GM12878 (cell line): ENCODE results near the gene BSPRY. TPM values are rescaled to one million over a fixed set of nuclear protein-coding genes. Genes with fewer than 3 reads are reported as not detected.

Experiments used
- ATAC-seq: fragments of 200-7000 bp; cut with Tn5 transposase; 3 replicates; pipeline ENCODE4 v1.9.1; 2020; ENCODE audit warnings: mild to moderate bottlenecking, moderate library complexity
- BruUV-seq: library from RNA; stranded (reverse); fragments of 400-500 nt; replicated peaks from 2 replicates; lab custom pipeline; 2021; lab: Mats Ljungman, UMichigan
- CTCF ChIA-PET: fragments of 300-600 bp; sonication (Branson Sonifier 250); formaldehyde crosslinking; extraction: SDS; loops from one replicate; lab custom pipeline; 2021; ENCODE audit warnings: inconsistent platforms; lab: Yijun Ruan, JAX
- POLR2A ChIA-PET: fragments of 350-600 bp; formaldehyde crosslinking; extraction: SDS; loops from one replicate; lab custom pipeline; 2021; ENCODE audit warnings: inconsistent platforms; lab: Charles Lee
- RAD21 ChIA-PET: fragments of 300-600 bp; sonication (Branson Sonifier 250); formaldehyde crosslinking; loops from one replicate; lab custom pipeline; 2023; ENCODE audit warnings: antibody characterized with exemption; ENCODE audit not compliant: unreplicated experiment; lab: Charles Lee
- SMC1A ChIA-PET: fragments of 300-600 bp; sonication (Branson Sonifier 250); formaldehyde crosslinking; loops from one replicate; lab custom pipeline; 2023; ENCODE audit not compliant: unreplicated experiment, uncharacterized antibody; lab: Charles Lee
- DNase-seq: peaks from one replicate; pipeline ENCODE4 v3.0.0-alpha.2; 2011; ENCODE audit warnings: low read depth, low spot score
- FAIRE-seq: peaks from 3 replicates; lab custom pipeline; 2011; peaks lifted over from hg19 to GRCh38; lab: Jason Lieb, UNC
- H2AFZ ChIP-seq: 2 replicates; pipeline ENCODE4 v1.6.0; 2011; ENCODE audit warnings: low read depth, low read length, control low read depth; ENCODE audit not compliant: control insufficient read depth
- H3K27ac ChIP-seq: 2 replicates; pipeline ENCODE4 v1.5.1; 2011; ENCODE audit warnings: control low read depth; ENCODE audit not compliant: control insufficient read depth, insufficient read depth
- H3K27me3 ChIP-seq, 2 experiments: replicated peaks in 1 of 2; 2 replicates each; pipeline versions ENCODE4 v1.6.0 to v1.6.1; 2011; ENCODE audit warnings: low read length in 1 of 2; ENCODE audit not compliant: control insufficient read depth in 2 of 2, insufficient read depth in 2 of 2
- H3K36me3 ChIP-seq, 2 experiments: 2 replicates each; pipeline ENCODE4 v1.5.1; 2011; ENCODE audit warnings: low read length in 1 of 2; ENCODE audit not compliant: control insufficient read depth in 2 of 2, insufficient read depth in 2 of 2
- H3K4me1 ChIP-seq: 2 replicates; pipeline ENCODE4 v1.6.1; 2011; ENCODE audit warnings: mild to moderate bottlenecking, low read length, moderate library complexity, mixed read lengths; ENCODE audit not compliant: control insufficient read depth, insufficient read depth
- H3K4me2 ChIP-seq: 2 replicates; pipeline ENCODE4 v1.6.0; 2011; ENCODE audit warnings: control low read depth; ENCODE audit not compliant: control insufficient read depth, insufficient read depth
- H3K4me3 ChIP-seq: fragments of 200-600 bp; sonication (generic); 2 replicates; pipeline ENCODE4 v1.5.1; 2016
- H3K79me2 ChIP-seq: 2 replicates; pipeline ENCODE4 v1.6.0; 2011; ENCODE audit warnings: low read length; ENCODE audit not compliant: control insufficient read depth, insufficient read depth
- H3K9ac ChIP-seq: 2 replicates; pipeline ENCODE4 v1.8.0; 2011; ENCODE audit warnings: low read length, control low read depth, mixed read lengths; ENCODE audit not compliant: control insufficient read depth, insufficient read depth
- H3K9me3 ChIP-seq: replicated peaks from 3 replicates; pipeline ENCODE4 v1.5.1; 2011; ENCODE audit warnings: mild to moderate bottlenecking, low read length; ENCODE audit not compliant: control insufficient read depth, insufficient read depth
- H4K20me1 ChIP-seq: 2 replicates; pipeline ENCODE4 v1.6.0; 2011; ENCODE audit not compliant: control insufficient read depth, insufficient read depth
- ASH2L ChIP-seq: fragments of 300-600, 200-600 bp; sonication (generic); IDR thresholded peaks from 2 replicates; pipeline ENCODE4 v1.6.1; 2017; ENCODE audit warnings: low read depth, mild to moderate bottlenecking, borderline replicate concordance
- BHLHE40 ChIP-seq, 2 experiments: fragments of 450-650 bp in 1 of 2; IDR thresholded peaks; 2 replicates each; pipeline ENCODE4 v1.6.1; 2011 to 2017; ENCODE audit warnings: low read depth in 2 of 2, borderline replicate concordance in 1 of 2, improper control_type of control experiment in 1 of 2, low read length in 1 of 2, mild to moderate bottlenecking in 1 of 2
- CBX5 ChIP-seq: sonication (generic); IDR thresholded peaks from 2 replicates; pipeline ENCODE4 v1.6.1; 2016; ENCODE audit warnings: low read depth, moderate library complexity, mild to moderate bottlenecking, inconsistent platforms
- EZH2 ChIP-seq: IDR thresholded peaks from 2 replicates; pipeline ENCODE4 v1.6.1; 2012; ENCODE audit warnings: low read depth, mild to moderate bottlenecking, control low read depth, inconsistent platforms, low read length, borderline replicate concordance; ENCODE audit not compliant: control insufficient read depth
- IKZF2 ChIP-seq, 2 experiments: fragments of 450-650 bp; IDR thresholded peaks; 2 replicates each; pipeline ENCODE4 v1.6.1; 2017; ENCODE audit warnings: mild to moderate bottlenecking in 2 of 2, moderate library complexity in 2 of 2
- NFXL1 ChIP-seq: fragments of 450-650 bp; IDR thresholded peaks from 2 replicates; pipeline ENCODE4 v1.6.1; 2017; ENCODE audit warnings: antibody characterized with exemption, mild to moderate bottlenecking, borderline replicate concordance
- NFYA ChIP-seq: IDR thresholded peaks from 2 replicates; pipeline ENCODE4 v1.6.1; 2011; ENCODE audit warnings: low read depth, mild to moderate bottlenecking, low read length, improper control_type of control experiment, borderline replicate concordance
- RAD21 ChIP-seq: IDR thresholded peaks from 2 replicates; pipeline ENCODE4 v1.6.1; 2011; ENCODE audit warnings: mild to moderate bottlenecking, low read depth, low read length, moderate library complexity; ENCODE audit not compliant: insufficient read depth
- SMC3 ChIP-seq: IDR thresholded peaks from 2 replicates; pipeline ENCODE4 v1.6.1; 2011; ENCODE audit warnings: low read length, improper control_type of control experiment, borderline replicate concordance
- SUZ12 ChIP-seq: fragments of 200-600 bp; sonication (generic); IDR thresholded peaks from one replicate; pipeline ENCODE4 v1.6.1; 2018; ENCODE audit warnings: antibody characterized with exemption, mild to moderate bottlenecking; ENCODE audit not compliant: unreplicated experiment
- WGBS: methylation state at CpG from one replicate; pipeline ENCODE4 v1.1.6; 2016; ENCODE audit warnings: low lambda C conversion rate; ENCODE audit not compliant: insufficient replicate concordance, insufficient coverage; ENCODE audit errors: missing lambda C conversion rate; 5-methylcytosine and 5-hydroxymethylcytosine counted together
- in situ Hi-C: fragments of 300-500 bp; cut with MboI; formaldehyde crosslinking; loops from 9 replicates; pipeline ENCODE4 v1.14.3; 2018; ENCODE audit warnings: mixed read lengths
- intact Hi-C: fragments of 100-400 bp; cut with micrococcal nuclease; formaldehyde crosslinking; loops from one replicate; pipeline ENCODE4 v1.14.2; 2022; ENCODE audit not compliant: unreplicated experiment
- polyA plus RNA-seq, 11 experiments: library from polyadenylated mRNA; depleted of rRNA in 4 of 11; unstranded in 6 of 11; stranded (reverse) in 5 of 11; fragments of >200 nt; fragmentation: Nextera tagmentation in 4 of 11; fragmentation: Illumina TruSeq in 1 of 11; extraction: Ambion mirVana in 4 of 11; extraction: Trizol in 1 of 11; gene quantifications; 1 replicate in 1 of 11; 2 replicates in 10 of 11; pipeline versions ENCODE4 v1.2.1 to v1.2.3, GENCODE V29; 2011 to 2016; ENCODE audit warnings: inconsistent platforms in 2 of 11, missing spikeins in 2 of 11, low read depth in 1 of 11
- total RNA-seq, 4 experiments: library from RNA; depleted of rRNA in 3 of 4; stranded (reverse); fragments of >200 nt in 3 of 4; fragmentation: Illumina TruSeq in 1 of 4; extraction: Trizol in 1 of 4; gene quantifications; 2 replicates each; pipeline versions ENCODE4 v1.2.1 to v1.2.3, GENCODE V29; 2013 to 2021
- TF ChIP-seq, protein P1 (sequence below): fragments of 150-350 bp; IDR thresholded peaks from 2 replicates; pipeline ENCODE4 v1.6.1; 2016; ENCODE audit warnings: low read depth, low read length

BSPRY gene
- total and polyA plus RNA-seq, 10 of the 15 experiments (the other 5 are each of a cell fraction or from before 2014, with no cell fraction given): 0.45 to 6.3 (median 4.1) TPM

DNA sequence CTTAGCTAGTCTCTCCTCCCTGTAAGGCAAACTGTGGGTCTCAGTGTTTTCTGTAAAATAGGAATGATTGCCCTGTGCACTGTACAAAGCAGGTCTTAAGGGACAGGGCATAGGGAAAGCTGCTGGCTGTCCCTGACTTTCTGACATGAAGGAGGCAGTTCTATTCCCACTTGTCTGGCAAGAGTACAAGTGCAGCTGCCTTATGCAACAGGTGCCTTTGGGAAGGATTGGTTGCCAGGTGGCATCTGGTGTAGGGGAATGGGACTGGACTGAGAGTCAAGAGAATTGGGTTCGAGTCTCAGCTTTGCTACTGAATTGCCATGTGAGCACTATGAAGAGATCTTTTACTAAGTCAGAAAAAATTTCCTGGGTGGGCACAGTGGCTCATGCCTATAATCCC, 10.0 kb downstream of the BSPRY start:
- Histone ChIP-seq H4K20me1 (no peaks in the 10 kb centered on the region), H3K27me3 (no peaks in the 10 kb centered on the region), H3K27ac (no peak overlapping the region), H3K4me2 (no peak overlapping the region), H3K4me3 (no peak overlapping the region), H2AFZ (no peak overlapping the region), H3K9ac (no peak overlapping the region), H3K9me3 (no peaks in the 10 kb centered on the region), H3K79me2 (no peaks in the 10 kb centered on the region), H3K4me1 (no peaks in the 10 kb centered on the region), H3K36me3 (no peaks in the 10 kb centered on the region)
- DNase-seq: no peak
- ATAC-seq: no peak
- FAIRE-seq: no peak
- 25% methylated on average over 1 of the region's 1 CpG for WGBS
- intact Hi-C loops (no loop called here), in situ Hi-C loops (no loop called here)
- RAD21 ChIA-PET: interaction anchor here (1.6 kb wide), 1 partner anchor 11 kb away, joined by 4 read pairs; no protein-coding TSS in a partner anchor
- POLR2A ChIA-PET: no interaction called here
- TF ChIP-seq NFYA (no peak), RAD21 (no peak), BHLHE40 (IDR thresholded peaks at IDR 0.05; ENCODE audit: borderline replicate concordance in 1 of 2, low read depth in 2 of 2, low read length in 1 of 2) (no peak), SMC3 (no peak), NFXL1 (no peak), SUZ12 (no peak), CBX5 (no peak), ASH2L (no peak), EZH2 (no peak), IKZF2 (IDR thresholded peaks at IDR 0.05) (no peak)
- TF ChIP-seq, protein P1, sequence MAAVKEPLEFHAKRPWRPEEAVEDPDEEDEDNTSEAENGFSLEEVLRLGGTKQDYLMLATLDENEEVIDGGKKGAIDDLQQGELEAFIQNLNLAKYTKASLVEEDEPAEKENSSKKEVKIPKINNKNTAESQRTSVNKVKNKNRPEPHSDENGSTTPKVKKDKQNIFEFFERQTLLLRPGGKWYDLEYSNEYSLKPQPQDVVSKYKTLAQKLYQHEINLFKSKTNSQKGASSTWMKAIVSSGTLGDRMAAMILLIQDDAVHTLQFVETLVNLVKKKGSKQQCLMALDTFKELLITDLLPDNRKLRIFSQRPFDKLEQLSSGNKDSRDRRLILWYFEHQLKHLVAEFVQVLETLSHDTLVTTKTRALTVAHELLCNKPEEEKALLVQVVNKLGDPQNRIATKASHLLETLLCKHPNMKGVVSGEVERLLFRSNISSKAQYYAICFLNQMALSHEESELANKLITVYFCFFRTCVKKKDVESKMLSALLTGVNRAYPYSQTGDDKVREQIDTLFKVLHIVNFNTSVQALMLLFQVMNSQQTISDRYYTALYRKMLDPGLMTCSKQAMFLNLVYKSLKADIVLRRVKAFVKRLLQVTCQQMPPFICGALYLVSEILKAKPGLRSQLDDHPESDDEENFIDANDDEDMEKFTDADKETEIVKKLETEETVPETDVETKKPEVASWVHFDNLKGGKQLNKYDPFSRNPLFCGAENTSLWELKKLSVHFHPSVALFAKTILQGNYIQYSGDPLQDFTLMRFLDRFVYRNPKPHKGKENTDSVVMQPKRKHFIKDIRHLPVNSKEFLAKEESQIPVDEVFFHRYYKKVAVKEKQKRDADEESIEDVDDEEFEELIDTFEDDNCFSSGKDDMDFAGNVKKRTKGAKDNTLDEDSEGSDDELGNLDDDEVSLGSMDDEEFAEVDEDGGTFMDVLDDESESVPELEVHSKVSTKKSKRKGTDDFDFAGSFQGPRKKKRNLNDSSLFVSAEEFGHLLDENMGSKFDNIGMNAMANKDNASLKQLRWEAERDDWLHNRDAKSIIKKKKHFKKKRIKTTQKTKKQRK: no peak
- CTCF ChIA-PET: interaction anchor here (1.0 to 1.1 kb wide), 2 partner anchors 47 to 299 kb away, joined by 3 read pairs; no protein-coding TSS in a partner anchor
- BruUV-seq: no TSS peak
- SMC1A ChIA-PET: no interaction called here
